ENCODE results near the gene SPATA24.
A peak's percentile ranks its signal among the peaks of the same experiment; 100 is the strongest.

SPATA24 gene

GRCh38 chr5:139403787-139404483, at the start of gene SPATA24:
SPATA24 (minus strand) TSS chr5:139404089; CDS start chr5:139404060, 29 bp downstream.
- H3K27ac ChIP-seq, result peak within 1 kb of the TSS; percentile 95
- peak; percentile 99 for DNase-seq (ENCODE audit: low spot score)
- POLR2A ChIA-PET (ENCODE audit: low non-redundant PET), result interaction anchor here (0.6 to 1.6 kb wide), 3 partner anchors 12 to 123 kb away, joined by 3 to 6 read pairs (median 6); no protein-coding TSS in a partner anchor
- TF ChIP-seq CTCF (conservative IDR thresholded peaks at IDR 0.05; ENCODE audit: low read depth), result no peak
- CTCF ChIA-PET, result interaction anchor here (0.7 kb wide), 1 partner anchor 19 kb away, joined by 3 read pairs; no protein-coding TSS in a partner anchor

GRCh38 chr5:139451878-139452660, 48.2 kb upstream of the SPATA24 start:
- ChIA-PET POLR2A (ENCODE audit: low non-redundant PET) (no interaction called here), CTCF (no interaction called here)
- H3K27ac ChIP-seq, result no peak overlapping the region
- no peak for DNase-seq (ENCODE audit: low spot score)
- TF ChIP-seq CTCF (conservative IDR thresholded peaks at IDR 0.05; ENCODE audit: low read depth), result no peak

GRCh38 chr5:139451176-139451575, 47.3 kb upstream of the SPATA24 start:
- no peak for DNase-seq (ENCODE audit: low spot score)
- TF ChIP-seq CTCF (conservative IDR thresholded peaks at IDR 0.05; ENCODE audit: low read depth), result no peak
- POLR2A ChIA-PET (ENCODE audit: low non-redundant PET), result no interaction called here
- CTCF ChIA-PET, result no interaction called here
- no peak overlapping the region for H3K27ac ChIP-seq

- H3K27ac ChIP-seq, result peak overlapping the region; percentile 88
- DNase-seq (ENCODE audit: low spot score), result no peak
- ChIA-PET CTCF (interaction anchor here (0.6 to 0.7 kb wide), 3 partner anchors 13 to 74 kb away, joined by 3 to 7 read pairs (median 3); no protein-coding TSS in a partner anchor), POLR2A (ENCODE audit: low non-redundant PET) (interaction anchor here (0.6 kb wide), 1 partner anchor 52 kb away, joined by 3 read pairs; no protein-coding TSS in a partner anchor)
- TF ChIP-seq CTCF (conservative IDR thresholded peaks at IDR 0.05; ENCODE audit: low read depth), result no peak
Observed at GRCh38 chr5:139446956-139447779, 43.3 kb upstream of the SPATA24 start.

GRCh38 chr5:139445325-139446170, 41.7 kb upstream of the SPATA24 start:
- ChIA-PET POLR2A (ENCODE audit: low non-redundant PET) (interaction anchor here (0.7 kb wide), 1 partner anchor 42 kb away, joined by 3 read pairs; the partner anchor contains the start of gene SPATA24), CTCF (interaction anchor here (0.9 kb wide), 1 partner anchor 23 kb away, joined by 3 read pairs; no protein-coding TSS in a partner anchor)
- peak; percentile 83 for DNase-seq (ENCODE audit: low spot score)

More at GRCh38 chr5:139445325-139446170, 41.7 kb upstream of the SPATA24 start:
- peak overlapping the region; percentile 88 for H3K27ac ChIP-seq
- no peak for TF ChIP-seq CTCF (conservative IDR thresholded peaks at IDR 0.05; ENCODE audit: low read depth)

All from RWPE1 (cell line).